ENCODE data around the gene RAI1. TPM values are rescaled to one million over a fixed set of nuclear protein-coding genes. Genes with fewer than 3 reads are reported as not detected.

The RAI1 gene
- total and polyA plus RNA-seq, 2 of the 13 experiments (the other 11 are each of a cell fraction or from before 2014, with no cell fraction given), result 3.4 to 5.2 TPM

- TF ChIP-seq ZNF280B (CRISPR knock-in tag; IDR thresholded peaks at IDR 0.05; ENCODE audit: borderline replicate concordance), result no peak
- no peak for TF ChIP-seq FOXP1 (IDR thresholded peaks at IDR 0.05)
- TF ChIP-seq FOXP1 (CRISPR knock-in tag; IDR thresholded peaks at IDR 0.05), result no peak
- no peak for TF ChIP-seq LBX2 (CRISPR knock-in tag; IDR thresholded peaks at IDR 0.05; ENCODE audit: borderline replicate concordance)
- TF ChIP-seq JUN (CRISPR knock-in tag; IDR thresholded peaks at IDR 0.05), result no peak
- TF ChIP-seq DZIP1 (CRISPR knock-in tag; IDR thresholded peaks at IDR 0.05), result no peak
- no peak for TF ChIP-seq ATF6 (CRISPR knock-in tag; conservative IDR thresholded peaks at IDR 0.05)
- no peak for TF ChIP-seq PREB (CRISPR knock-in tag; IDR thresholded peaks at IDR 0.05)
- TF ChIP-seq ZNF468 (CRISPR knock-in tag; IDR thresholded peaks at IDR 0.05), result no peak
- TF ChIP-seq DNMT1 (CRISPR knock-in tag; IDR thresholded peaks at IDR 0.05), result no peak
- no peak for TF ChIP-seq ZNF709 (CRISPR knock-in tag; IDR thresholded peaks at IDR 0.05)
Observed at GRCh38 chr17:17860766-17861107, 179.5 kb downstream of the RAI1 start (continued).

MicroRNAs within 50 kb of the gene (microRNA counts, 767-probe panel; counts per million panel counts)
- not detected for microRNA hsa-miR-33b-5p

Small RNA genes within 50 kb of the gene (microRNA-seq; reads per million reads assigned to microRNA genes)
- gene MIR33B, result 129 reads per million, percentile 75 among the genes with 10 or more reads in this experiment
- 0.85 reads per million for gene MIR6777

Small RNA genes within 50 kb of the gene (small RNA-seq; reads per million reads assigned to genes)
- gene MIR33B (ENCODE audit: insufficient read depth in 2 of 3, insufficient read length in 3 of 3, low read depth in 2 of 3, low replicate concordance in 1 of 3) (0.31 to 219 (median 104) reads per million in 3 experiments), gene MIR6777 (ENCODE audit: insufficient read depth in 2 of 3, insufficient read length in 3 of 3, low read depth in 2 of 3, low replicate concordance in 1 of 3) (0 to 0.97 (median 0.33) reads per million in 3 experiments), gene RF02177 (ENCODE audit: insufficient read depth in 2 of 3, insufficient read length in 3 of 3, low read depth in 2 of 3, low replicate concordance in 1 of 3) (0 reads per million in 3 experiments), gene RF02178 (ENCODE audit: insufficient read depth in 2 of 3, insufficient read length in 3 of 3, low read depth in 2 of 3, low replicate concordance in 1 of 3) (0 reads per million in 3 experiments)

Other genes starting within 250 kb of the RAI1 start
- gene MED9, start 204.5 kb upstream of the RAI1 start, total RNA-seq (2016; rRNA removed; fragmentation: Illumina TruSeq; extraction: Trizol), result 11.7 and 15.1 TPM in 2 replicates
- gene MED9, start 204.5 kb upstream of the RAI1 start, polyA plus RNA-seq (2011; rRNA removed), result 11.9 and 14.4 TPM in 2 replicates
- gene RASD1, start 185.1 kb upstream of the RAI1 start, total RNA-seq (2016; rRNA removed; fragmentation: Illumina TruSeq; extraction: Trizol), result 1.4 and 1.6 TPM in 2 replicates
- 4.2 and 8.9 TPM in 2 replicates for gene RASD1, start 185.1 kb upstream of the RAI1 start, polyA plus RNA-seq (2011; rRNA removed)
- 16.4 and 31.7 TPM in 2 replicates for gene PEMT, start 89.8 kb upstream of the RAI1 start, total RNA-seq (2016; rRNA removed; fragmentation: Illumina TruSeq; extraction: Trizol)
- gene PEMT, start 89.8 kb upstream of the RAI1 start, polyA plus RNA-seq (2011; rRNA removed), result 43.6 and 61.4 TPM in 2 replicates
- 12.6 and 34.3 TPM in 2 replicates for gene SREBF1, start 155.5 kb downstream of the RAI1 start, total RNA-seq (2016; rRNA removed; fragmentation: Illumina TruSeq; extraction: Trizol)
- 38.0 and 57.5 TPM in 2 replicates for gene SREBF1, start 155.5 kb downstream of the RAI1 start, polyA plus RNA-seq (2011; rRNA removed)

All from HepG2 (cell line).